NOMO-1 treated with DMSO at 0.1 percent for 48 hours (cell line): ENCODE measurements around the gene SSBP2.
A peak's percentile ranks its signal among the peaks of the same experiment; 100 is the strongest.
"Not testable (repeated sequence)": the region's sequence is repeated elsewhere in the genome, so short reads cannot be mapped to it uniquely, and the experiment has no call there.

Experiments
- DNase-seq: peaks from one replicate; lab custom pipeline; 2025; ENCODE audit not compliant: unreplicated experiment; lab: John Stamatoyannopoulos, UW

The SSBP2 gene

GRCh38 chr5:81537905-81538547, 212.9 kb downstream of the SSBP2 start:
- no peak for DNase-seq

DNA sequence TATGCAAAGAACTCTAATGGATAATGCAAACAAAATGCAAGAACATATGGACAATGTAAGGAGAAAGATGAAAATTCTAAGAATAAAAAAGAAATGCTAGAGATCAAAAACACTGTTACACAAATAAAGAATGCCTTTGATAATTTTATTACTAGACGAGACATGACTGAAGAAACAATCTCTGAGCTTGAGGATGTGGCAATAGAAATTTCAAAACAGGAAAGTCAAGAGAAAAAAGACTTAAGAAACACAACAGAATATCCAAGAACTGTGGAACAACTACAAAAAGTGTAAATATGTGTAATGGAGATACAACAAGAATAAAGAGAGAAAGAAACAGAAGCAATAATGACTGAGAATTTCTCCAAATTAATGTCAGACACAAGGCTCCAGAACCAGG, 216.5 kb downstream of the SSBP2 start:
- peak; percentile 47 for DNase-seq

- peak; percentile 1 for DNase-seq
These were observed 217.1 kb downstream of the SSBP2 start for GRCh38 chr5:81533629-81534405.

GRCh38 chr5:81530919-81531318, 220.0 kb downstream of the SSBP2 start:
- no peak for DNase-seq

DNA sequence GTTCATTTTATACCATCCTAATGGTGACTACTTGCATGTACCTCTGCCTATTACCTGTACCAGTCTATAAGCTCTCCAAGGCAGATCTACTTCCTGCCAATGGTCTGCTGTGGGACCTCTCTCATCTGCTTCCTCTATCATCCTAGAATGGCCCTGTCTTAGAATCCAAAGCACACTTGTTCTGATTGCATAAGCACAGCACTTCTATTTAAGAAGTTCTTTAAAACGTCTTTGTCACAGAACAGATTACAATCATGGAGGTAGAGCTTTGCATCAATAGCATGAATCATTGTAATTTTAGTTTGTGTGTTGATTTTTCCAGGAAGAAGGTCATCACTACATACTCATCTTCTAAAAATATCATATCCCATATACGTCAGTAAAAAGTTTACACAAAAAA, 225.2 kb downstream of the SSBP2 start:
- peak; percentile 78 for DNase-seq

DNA sequence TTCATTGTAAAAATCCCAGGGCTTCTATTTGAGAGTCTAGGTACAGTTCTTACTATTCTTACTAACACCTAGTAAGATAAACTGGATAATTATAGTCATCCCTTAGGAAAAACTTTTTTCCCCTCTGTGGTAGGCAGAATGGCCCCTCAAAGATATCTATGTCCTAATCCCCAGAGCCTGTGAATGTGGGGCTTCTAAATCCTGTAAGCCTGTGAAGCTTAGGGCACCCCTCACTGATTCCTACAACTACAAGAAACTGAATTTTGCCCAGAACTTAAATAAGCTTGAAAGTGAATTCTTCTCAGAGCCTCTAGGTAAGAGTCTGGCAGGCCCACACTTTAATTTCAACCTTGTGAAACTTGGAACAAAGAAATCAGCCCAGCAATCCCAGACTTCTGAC, 226.9 kb downstream of the SSBP2 start:
- DNase-seq: no peak

GRCh38 chr5:81522571-81522970, 228.3 kb downstream of the SSBP2 start:
- no peak for DNase-seq

DNA sequence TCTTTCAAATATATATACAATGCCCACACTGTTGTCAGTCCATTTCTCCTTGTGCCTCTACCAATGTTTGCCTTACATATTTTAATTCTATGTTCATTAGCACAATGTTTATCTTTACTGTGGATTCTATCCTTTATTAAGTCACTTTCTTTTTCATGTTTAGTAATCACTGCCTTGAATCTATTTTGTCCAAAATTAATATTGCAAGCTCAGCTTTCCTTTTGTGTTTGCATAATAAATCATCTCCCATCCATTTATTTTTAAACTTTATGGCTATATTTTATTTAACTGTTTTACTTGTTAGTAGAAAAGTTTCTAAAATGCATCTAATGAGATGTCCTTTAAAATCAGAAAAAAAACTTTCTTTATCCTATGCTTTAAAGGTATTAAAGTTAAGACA, 230.1 kb downstream of the SSBP2 start:
- DNase-seq: no peak

DNA sequence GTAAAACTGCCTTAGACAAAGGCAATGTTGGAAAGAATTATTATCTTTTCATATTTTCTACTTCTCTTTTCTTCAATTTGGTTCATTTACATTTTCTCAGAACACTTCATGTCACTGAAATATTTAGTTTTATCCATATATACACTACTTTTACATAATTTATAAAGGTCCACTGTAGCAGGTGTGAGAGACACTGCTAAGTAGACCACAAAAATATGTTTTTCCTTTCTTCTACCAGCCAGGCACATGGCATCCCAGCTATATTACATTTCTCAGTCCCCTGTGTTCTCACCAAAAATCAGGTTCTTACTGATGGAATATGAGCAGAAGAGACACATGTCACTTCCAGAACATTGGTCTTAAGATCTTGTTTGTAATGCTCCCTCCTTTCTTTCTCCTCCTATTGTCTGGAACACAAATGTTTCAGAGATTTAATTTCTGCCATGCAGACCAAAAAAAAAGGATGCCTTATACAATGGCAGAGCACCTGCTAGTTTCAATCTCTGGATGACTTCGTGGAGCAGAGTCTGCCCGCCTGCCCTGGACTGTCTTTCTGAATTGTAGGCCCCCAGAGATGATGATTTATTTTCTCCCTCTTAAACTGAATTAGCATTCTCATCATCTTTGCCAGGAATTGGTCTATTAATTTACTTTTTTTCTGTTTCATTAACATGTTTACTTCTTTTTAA, 231.5 kb downstream of the SSBP2 start:
- DNase-seq: no peak

- peak; percentile 32 for DNase-seq
These were observed 233.4 kb downstream of the SSBP2 start for GRCh38 chr5:81517462-81517861.

DNA sequence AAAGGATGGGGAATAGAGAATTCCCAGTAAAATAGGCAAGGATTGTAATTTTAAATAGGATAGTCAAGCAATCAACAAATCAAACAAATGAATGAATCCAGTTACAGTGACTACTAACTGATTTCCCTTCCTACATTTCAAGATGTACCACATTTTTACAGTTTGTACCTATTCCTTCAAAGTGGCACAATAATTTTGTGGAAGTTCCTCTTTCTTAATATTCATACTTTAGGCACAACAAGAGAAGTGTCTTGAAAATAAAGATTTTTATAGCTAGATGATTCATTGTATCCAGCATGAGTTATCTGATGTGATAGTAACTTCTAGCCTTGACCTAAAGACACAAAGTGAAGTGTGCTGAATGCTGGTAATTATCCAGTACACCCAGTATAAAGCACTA, 234.8 kb downstream of the SSBP2 start:
- DNase-seq: peak; percentile 54

DNA sequence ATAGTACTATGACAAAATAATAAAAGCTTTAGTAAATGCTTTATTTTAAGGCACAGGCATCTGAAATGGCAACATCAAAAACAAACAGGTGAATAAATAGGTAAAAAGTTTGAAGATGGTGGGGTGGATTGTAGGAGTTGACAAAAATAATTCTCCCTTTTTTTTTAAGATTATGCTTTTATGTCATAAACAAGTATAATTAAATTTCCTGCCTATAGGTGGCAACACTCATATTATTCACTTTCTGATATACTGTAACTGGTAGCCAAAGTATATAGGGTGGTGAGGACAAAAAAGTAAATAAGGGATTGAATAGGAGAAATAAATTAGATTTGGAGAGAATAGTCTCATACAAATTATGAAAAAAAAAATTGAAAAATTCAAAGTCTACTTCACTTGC, 236.9 kb downstream of the SSBP2 start:
- DNase-seq: peak; percentile 1

DNA sequence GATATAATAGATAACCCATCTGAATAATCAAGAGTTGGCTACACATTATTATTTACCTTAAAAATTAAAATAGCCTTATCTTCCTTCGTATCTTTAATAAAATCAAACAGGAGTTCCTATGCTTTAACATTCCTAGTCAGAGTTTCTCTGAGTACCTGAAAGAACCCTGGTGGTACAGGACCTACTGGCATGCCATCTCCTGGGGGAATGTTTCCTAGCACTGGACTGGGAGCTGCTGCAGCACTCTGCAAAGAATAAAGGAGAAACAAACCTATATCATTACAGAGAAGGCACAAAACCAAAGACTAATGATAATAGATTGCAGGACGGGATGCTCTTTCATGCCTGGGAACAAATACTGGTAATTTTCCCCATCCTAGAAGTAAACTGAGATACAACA, 237.4 kb downstream of the SSBP2 start:
- DNase-seq: no peak

GRCh38 chr5:81506900-81507588, 243.9 kb downstream of the SSBP2 start:
- peak; percentile 95 for DNase-seq

- DNase-seq: no peak
These were observed 244.5 kb downstream of the SSBP2 start for GRCh38 chr5:81506378-81506777.

DNA sequence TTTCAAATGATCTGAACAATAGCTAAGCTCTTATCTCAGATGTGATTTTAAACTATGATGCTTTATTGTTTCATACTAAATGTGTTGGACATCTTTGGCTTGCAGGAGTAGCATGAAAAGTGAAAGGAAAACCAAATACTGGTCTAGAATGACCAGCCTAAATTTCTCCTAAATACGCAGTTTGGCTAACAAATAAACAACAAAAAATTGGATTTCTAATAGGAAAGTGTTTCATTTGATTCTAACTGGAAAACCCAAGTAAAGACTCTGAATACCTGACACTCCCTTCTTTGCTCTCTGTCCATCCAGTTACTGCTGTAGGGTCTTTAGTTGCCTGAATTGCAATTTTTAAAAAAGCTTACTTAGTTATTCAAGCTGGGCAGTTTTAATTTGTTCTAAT, 245.2 kb downstream of the SSBP2 start:
- no peak for DNase-seq

- DNase-seq: not testable (repeated sequence)
These were observed 247.3 kb downstream of the SSBP2 start for GRCh38 chr5:81503602-81504001.

DNA sequence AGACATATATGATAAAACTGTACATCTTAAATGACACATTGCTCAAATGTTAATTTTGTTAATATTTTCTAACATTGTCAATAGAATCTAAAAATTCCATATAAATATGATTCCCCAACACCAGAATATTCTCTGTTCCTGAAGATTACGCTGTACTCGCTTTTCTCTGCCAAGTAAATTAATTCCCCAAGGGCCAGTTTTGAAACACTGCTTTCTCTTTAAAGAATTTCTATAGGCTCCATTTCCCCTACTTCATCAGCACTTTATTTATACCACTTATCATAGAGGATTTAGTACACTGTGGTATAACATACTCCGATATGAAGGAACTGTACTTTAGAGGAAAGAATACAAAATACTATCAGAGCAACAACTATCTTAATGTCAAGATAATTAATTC, 255.6 kb downstream of the SSBP2 start:
- DNase-seq: no peak

GRCh38 chr5:81488862-81489261, 262.0 kb downstream of the SSBP2 start:
- no peak for DNase-seq

GRCh38 chr5:81486711-81487110, 264.2 kb downstream of the SSBP2 start:
- DNase-seq: no peak

DNA sequence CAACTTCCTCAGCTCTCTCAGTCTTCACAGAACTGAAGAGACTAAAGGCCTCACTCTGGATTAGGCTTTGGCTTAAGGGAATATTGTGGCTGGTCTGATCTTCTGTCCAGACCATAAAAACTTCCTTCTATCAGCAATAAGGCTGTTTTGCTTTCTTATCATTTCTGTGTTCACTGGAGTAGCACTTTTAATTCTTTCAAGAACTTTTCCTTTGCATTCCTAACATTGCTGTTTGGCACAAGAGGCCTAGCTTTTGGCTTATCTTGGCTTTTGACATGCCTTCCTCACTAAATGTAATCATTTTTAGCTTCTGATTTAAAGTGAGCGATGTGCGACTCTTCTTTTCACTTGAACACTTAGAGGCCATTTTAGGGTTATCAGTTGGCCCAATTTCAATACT, 268.3 kb downstream of the SSBP2 start:
- no peak for DNase-seq

DNA sequence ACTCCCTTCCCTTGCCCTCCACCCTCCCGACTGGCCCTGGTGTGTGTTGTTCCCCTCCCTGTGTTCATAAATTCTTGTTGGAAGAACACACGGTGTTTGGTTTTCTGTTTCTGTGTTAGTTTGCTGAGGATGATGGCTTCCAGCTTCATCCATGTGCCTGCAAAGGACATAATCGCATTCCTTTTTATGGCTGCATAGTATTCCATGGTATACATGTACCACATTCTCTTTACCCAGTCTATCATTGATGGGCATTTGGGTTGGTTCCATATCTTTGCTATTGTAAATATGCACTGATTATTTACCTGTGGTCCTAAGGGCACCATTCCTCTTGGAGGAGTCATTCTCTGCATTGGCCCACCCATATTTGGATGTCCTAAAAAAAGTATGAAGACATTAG, 277.5 kb downstream of the SSBP2 start:
- DNase-seq: not testable (repeated sequence)
